ENCODE data around the gene XRCC1.

- no peak for TF ChIP-seq CTCF (IDR thresholded peaks at IDR 0.05)
- no peak for TF ChIP-seq POLR2A (IDR thresholded peaks at IDR 0.05)
Measured at GRCh38 chr19:43607238-43608205, 32.2 kb upstream of the XRCC1 start.

All from thyroid gland (tissue), 4 donors.